ENCODE measurements around the gene ADCY1.

- TF ChIP-seq CTCF (conservative IDR thresholded peaks at IDR 0.05; ENCODE audit: low read depth, low read length) (no peak), EZH2 (IDR thresholded peaks at IDR 0.05; ENCODE audit: borderline replicate concordance, low read depth, low read length, poor library complexity, severe bottlenecking) (no peak)
Measured at GRCh38 chr7:45589061-45589460, 14.9 kb downstream of the ADCY1 start.

Measured in A673 (cell line).